OCI-LY1 (cell line): ENCODE results near the gene PRRC2B.
"Not testable (repeated sequence)": the region's sequence is repeated elsewhere in the genome, so short reads cannot be mapped to it uniquely, and the experiment has no call there.

Source experiments
- H2AFZ ChIP-seq: fragments of 200-600 bp; sonication (generic), shearing (Covaris generic); 2 replicates; pipeline ENCODE4 v1.6.0; 2014; ENCODE audit warnings: antibody characterized with exemption, mild to moderate bottlenecking, low read length
- H3F3A ChIP-seq: fragments of 200-600 bp; sonication (generic), shearing (Covaris generic); 2 replicates; pipeline ENCODE4 v1.6.0; 2014; ENCODE audit warnings: mild to moderate bottlenecking, antibody characterized with exemption, low read length, moderate library complexity; ENCODE audit not compliant: insufficient read depth
- H3K27ac ChIP-seq: fragments of 200-600 bp; sonication (generic); 2 replicates; pipeline ENCODE4 v1.5.1; 2014; ENCODE audit warnings: low read length, mixed run types, mild to moderate bottlenecking, low read depth; ENCODE audit not compliant: poor library complexity, severe bottlenecking
- H3K27me3 ChIP-seq: fragments of 200-600 bp; sonication (generic); 2 replicates; pipeline ENCODE4 v1.6.0; 2014; ENCODE audit warnings: antibody characterized with exemption, mild to moderate bottlenecking, low read length, moderate library complexity; ENCODE audit not compliant: insufficient read depth
- H3K36me3 ChIP-seq: fragments of 200-600 bp; sonication (generic); 2 replicates; pipeline ENCODE4 v1.6.1; 2014; ENCODE audit warnings: mild to moderate bottlenecking, antibody characterized with exemption, low read length, moderate library complexity, mixed read lengths; ENCODE audit not compliant: insufficient read depth
- H3K4me1 ChIP-seq: fragments of 200-600 bp; sonication (generic); 2 replicates; pipeline ENCODE4 v1.5.1; 2014; ENCODE audit warnings: mild to moderate bottlenecking, low read length, moderate library complexity; ENCODE audit not compliant: insufficient read depth, severe bottlenecking
- H3K4me2 ChIP-seq: fragments of 200-600 bp; sonication (generic), shearing (Covaris generic); 2 replicates; pipeline ENCODE4 v1.6.1; 2014; ENCODE audit warnings: low read length
- H3K4me3 ChIP-seq: fragments of 200-600 bp; sonication (generic); 2 replicates; pipeline ENCODE4 v1.5.1; 2014; ENCODE audit warnings: low read length, low read depth, mild to moderate bottlenecking, mixed read lengths; ENCODE audit not compliant: poor library complexity, severe bottlenecking
- H3K79me2 ChIP-seq: fragments of 200-600 bp; shearing (Covaris generic); 2 replicates; pipeline ENCODE4 v1.6.1; 2016; ENCODE audit warnings: mixed run types, low read length, mixed read lengths; ENCODE audit not compliant: insufficient read depth
- H3K9ac ChIP-seq: fragments of 200-600 bp; sonication (generic), shearing (Covaris generic); 2 replicates; pipeline ENCODE4 v1.6.1; 2014; ENCODE audit warnings: mild to moderate bottlenecking, low read length, mixed read lengths
- H3K9me2 ChIP-seq: fragments of 200-600 bp; sonication (generic), shearing (Covaris generic); 2 replicates; pipeline ENCODE4 v1.6.1; 2014; ENCODE audit warnings: low read depth, mild to moderate bottlenecking, low read length, mixed read lengths
- H3K9me3 ChIP-seq: fragments of 200-600 bp; shearing (Covaris generic); 2 replicates; pipeline ENCODE4 v1.6.1; 2014; ENCODE audit warnings: low read length, mixed read lengths
- H4K20me1 ChIP-seq: fragments of 200-600 bp; sonication (generic), shearing (Covaris generic); 2 replicates; pipeline ENCODE4 v1.6.0; 2016; ENCODE audit warnings: mild to moderate bottlenecking, low read length; ENCODE audit not compliant: insufficient read depth
- CTCF ChIP-seq: fragments of 200-600 bp; sonication (generic), shearing (Covaris generic); IDR thresholded peaks from 2 replicates; pipeline ENCODE4 v1.5.1; 2017; ENCODE audit warnings: mild to moderate bottlenecking, antibody characterized with exemption, low read length, moderate library complexity, mixed read lengths
- EZH2 ChIP-seq: fragments of 200-600 bp; sonication (generic), shearing (Covaris generic); IDR thresholded peaks from 2 replicates; pipeline ENCODE4 v1.8.0; 2017; ENCODE audit warnings: borderline replicate concordance, mixed run types, mild to moderate bottlenecking, antibody characterized with exemption, low read length, moderate library complexity, mixed read lengths

PRRC2B gene

DNA sequence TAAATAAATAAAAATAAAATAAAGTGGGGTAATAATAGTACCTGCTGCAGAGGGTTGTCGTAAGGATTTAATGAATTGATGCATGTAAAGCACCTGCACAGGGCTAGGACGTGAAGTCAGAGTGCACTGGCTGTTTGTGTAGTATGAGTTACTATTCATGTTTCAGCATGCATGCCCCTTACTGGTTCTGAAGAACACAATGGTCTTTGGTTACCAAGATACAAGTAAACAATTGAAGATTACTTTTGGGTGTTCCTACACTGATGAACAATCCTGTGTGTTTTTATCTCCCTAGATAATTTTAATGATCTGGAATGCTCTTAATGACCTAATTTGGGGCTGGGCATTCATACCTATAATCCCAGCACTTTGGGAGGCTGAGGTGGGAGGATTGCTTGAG, 23.2 kb upstream of the PRRC2B start:
- peaks cover 19% of the 10 kb centered on the region for H3K4me1 ChIP-seq
- H3K9me3 ChIP-seq = no peaks in the 10 kb centered on the region
- no peaks in the 10 kb centered on the region for H3K79me2 ChIP-seq
- H4K20me1 ChIP-seq = no peaks in the 10 kb centered on the region
- no peak overlapping the region for H3K4me2 ChIP-seq
- TF ChIP-seq CTCF = no peak
- no peak for TF ChIP-seq EZH2
- no peak overlapping the region for H3K4me3 ChIP-seq
- no peaks in the 10 kb centered on the region for H3F3A ChIP-seq
- no peak overlapping the region for H2AFZ ChIP-seq
- H3K9ac ChIP-seq = no peak overlapping the region
- H3K36me3 ChIP-seq = peaks cover 4% of the 10 kb centered on the region; the same call in 1 of the 2 replicates
- H3K27ac ChIP-seq = no peak overlapping the region
- H3K27me3 ChIP-seq = no peaks in the 10 kb centered on the region
- H3K9me2 ChIP-seq = no peaks in the 10 kb centered on the region

DNA sequence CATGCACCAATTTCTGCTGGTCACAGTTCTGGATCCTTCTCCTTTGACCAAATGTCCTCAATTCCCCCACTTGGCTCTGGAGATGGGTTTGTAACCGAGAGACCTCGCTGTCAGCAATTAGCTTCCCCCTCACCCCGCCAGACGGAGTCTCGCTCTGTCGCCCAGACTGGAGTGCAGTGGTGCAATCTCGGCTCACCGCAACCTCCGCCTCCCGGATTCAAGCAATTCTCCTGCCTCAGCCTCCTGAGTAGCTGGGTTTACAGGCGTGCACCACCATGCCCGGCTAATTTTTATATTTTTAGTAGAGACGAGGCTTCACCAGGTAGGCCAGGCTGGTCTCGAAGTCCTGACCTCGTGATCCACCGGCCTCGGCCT, 21.3 kb upstream of the PRRC2B start:
- Histone ChIP-seq H3K4me2 (peak overlapping the region; percentile 71), H3K4me1 (peaks cover 19% of the 10 kb centered on the region), H3K9ac (peak overlapping the region; percentile 61), H3K27ac (peak overlapping the region; percentile 61), H3K4me3 (peak overlapping the region; percentile 63)
- H4K20me1 ChIP-seq, H3K79me2 ChIP-seq, H2AFZ ChIP-seq, H3F3A ChIP-seq, H3K27me3 ChIP-seq, H3K9me3 ChIP-seq, H3K9me2 ChIP-seq, H3K36me3 ChIP-seq: not testable (repeated sequence)

DNA sequence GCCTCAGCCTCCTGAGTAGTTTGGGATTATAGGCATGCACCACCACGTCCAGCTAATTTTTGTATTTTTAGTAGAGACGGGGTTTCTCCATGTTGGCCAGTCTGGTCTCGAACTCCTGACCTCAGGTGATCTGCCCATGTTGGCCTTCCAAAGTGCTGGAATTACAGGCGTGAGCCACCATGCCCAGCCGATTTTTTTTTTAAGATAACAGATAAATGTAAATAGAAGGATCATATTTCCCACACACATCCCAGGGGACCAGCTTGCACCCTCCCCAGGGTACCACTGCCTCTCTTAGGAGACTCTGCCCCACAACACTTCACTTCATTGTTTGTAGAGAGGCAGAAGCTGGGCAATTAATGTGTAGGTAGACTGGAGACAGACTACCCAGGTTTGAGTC, 19.2 kb upstream of the PRRC2B start:
- not testable (repeated sequence) for H3K9ac ChIP-seq, H3K79me2 ChIP-seq, H4K20me1 ChIP-seq, H3K9me3 ChIP-seq, H3K36me3 ChIP-seq, H3F3A ChIP-seq, H2AFZ ChIP-seq, H3K27me3 ChIP-seq, H3K9me2 ChIP-seq, H3K27ac ChIP-seq
- H3K4me2 ChIP-seq = peak overlapping the region; percentile 71; the same call in 1 of the 2 replicates
- peaks cover 19% of the 10 kb centered on the region for H3K4me1 ChIP-seq
- H3K4me3 ChIP-seq = peak overlapping the region; percentile 63

- no peak for TF ChIP-seq EZH2
- H3K36me3 ChIP-seq = no peaks in the 10 kb centered on the region
- no peaks in the 10 kb centered on the region for H3K27me3 ChIP-seq
- no peak overlapping the region for H3K4me2 ChIP-seq
- no peaks in the 10 kb centered on the region for H3K79me2 ChIP-seq
- no peaks in the 10 kb centered on the region for H3K9me3 ChIP-seq
- no peak overlapping the region for H2AFZ ChIP-seq
- no peak overlapping the region for H3K9ac ChIP-seq
- peaks cover 6% of the 10 kb centered on the region for H3K4me1 ChIP-seq
- H3F3A ChIP-seq = no peaks in the 10 kb centered on the region
- H4K20me1 ChIP-seq = no peaks in the 10 kb centered on the region
- no peaks in the 10 kb centered on the region for H3K9me2 ChIP-seq
- no peak overlapping the region for H3K4me3 ChIP-seq
- H3K27ac ChIP-seq = no peak overlapping the region
These were observed 14.8 kb upstream of the PRRC2B start for GRCh38 chr9:131379056-131379455.
